Effector CD8-positive, alpha-beta T cell (primary cell): ENCODE data around the gene DPH3.

Experiments
- DNase-seq: peaks from one replicate; lab custom pipeline; 2025; lab: John Stamatoyannopoulos, UW

The DPH3 gene

GRCh38 chr3:16290827-16291196, 26.1 kb upstream of the DPH3 start:
- DNase-seq: no peak

DNA sequence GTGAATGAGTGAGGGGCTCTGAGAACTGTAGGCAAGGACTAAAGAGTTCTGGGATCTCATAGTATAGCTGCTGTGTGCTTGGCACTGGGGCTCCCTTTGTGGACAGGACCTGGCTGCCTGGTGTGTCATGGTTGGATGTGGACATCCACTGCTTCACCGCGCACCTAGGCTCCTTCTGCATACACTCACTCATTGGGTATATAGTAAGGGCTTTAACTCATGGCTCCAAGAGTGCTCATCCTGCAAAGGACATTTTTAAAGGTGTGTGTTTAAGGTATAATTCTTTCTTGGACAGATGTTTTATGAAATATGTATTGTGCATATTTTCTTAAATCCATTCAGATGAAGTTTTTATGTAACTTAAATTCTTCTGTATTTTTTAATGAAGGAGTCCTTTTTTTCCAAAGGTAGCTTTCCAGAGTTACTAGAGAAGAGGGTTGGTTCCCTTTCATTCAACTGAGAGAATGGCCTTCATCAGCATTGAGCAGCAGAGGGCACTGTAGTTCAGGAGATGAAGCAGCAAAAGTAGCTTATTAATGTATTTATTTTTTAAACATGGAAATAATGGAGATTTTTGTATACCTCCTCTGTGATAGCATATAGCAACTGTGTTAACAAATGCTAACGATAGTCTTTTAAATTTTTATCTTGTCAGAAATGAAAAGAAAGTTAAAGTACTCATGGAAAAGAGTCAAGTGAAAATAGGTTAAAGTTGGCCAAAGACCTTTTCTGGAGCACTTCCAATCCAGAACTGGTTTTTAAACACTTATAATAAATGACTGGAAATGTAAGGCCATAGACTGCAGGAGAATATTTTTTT, 25.5 kb upstream of the DPH3 start:
- peak; percentile 21 for DNase-seq

DNA sequence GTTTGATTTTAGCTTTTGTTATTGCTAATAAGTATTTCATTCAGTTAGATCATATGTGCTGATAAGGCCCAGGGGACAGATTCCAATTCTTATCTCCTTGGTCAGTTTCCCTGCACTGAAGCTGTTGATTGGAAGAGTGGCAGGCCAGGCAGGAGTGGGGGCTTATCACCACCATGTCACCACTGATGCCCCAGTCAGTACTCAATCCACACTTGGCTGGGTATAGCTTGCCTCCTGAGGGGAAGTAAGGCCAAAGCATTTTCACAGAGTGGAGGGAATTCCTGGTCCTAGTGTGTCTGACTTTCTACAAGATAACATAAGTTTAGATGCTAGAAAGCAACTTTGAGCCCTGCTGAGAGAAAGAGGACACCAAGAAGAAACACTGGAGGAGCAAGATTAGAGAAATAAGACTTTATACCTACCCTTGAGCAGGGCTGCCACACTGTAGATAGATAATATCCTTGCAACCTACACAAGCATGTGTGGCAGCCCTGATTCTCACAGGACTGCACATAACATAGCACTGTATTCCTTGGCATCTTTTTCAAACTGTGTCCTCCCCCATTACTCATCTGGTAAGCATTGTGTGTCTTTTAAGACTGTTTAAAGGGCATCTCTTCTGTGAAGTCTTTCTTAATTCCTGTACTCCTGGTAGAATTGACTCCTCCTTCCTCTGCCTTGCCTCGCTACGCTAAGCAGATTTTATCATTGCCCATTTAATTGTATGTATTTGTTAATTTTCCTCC, 24.6 kb upstream of the DPH3 start:
- no peak for DNase-seq

- no peak for DNase-seq
These were observed 23.9 kb upstream of the DPH3 start for GRCh38 chr3:16288664-16289063.

DNA sequence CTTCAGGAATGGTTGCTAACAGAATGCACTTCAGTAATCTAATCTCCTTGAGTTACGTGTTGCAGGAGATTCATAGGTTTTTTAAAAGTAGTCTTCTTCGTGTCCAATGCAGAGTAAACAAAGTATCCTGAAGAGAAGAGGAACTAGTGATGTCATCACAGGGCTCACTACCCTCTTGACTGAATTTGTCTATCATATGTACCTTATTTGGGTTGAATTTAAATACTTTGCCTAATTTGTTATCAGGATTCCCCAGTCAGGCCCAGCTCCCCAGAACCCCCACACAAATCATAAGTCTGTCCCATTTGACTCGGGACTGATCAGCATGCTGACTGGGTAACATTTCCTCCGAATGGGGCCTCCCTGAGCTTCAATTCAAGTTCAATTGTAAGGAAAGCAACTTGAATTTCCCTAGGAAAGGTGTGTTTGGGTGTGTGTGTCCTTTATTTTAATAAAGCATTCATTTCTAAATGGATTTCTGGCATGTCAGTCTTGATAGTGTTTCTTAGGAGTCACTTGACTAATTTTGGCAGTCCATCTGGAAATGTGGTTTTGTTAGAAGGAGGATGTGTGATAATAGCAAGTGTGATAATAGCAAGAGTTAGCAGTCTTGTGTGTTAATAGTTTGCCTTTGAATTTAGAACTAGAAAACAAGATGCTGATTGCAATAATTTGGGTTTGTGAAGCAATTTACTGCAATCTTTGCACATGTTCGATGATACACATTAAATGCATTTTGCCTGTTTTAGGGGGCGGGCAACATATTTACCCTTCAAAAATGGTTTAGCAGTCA, 22.2 kb upstream of the DPH3 start:
- no peak for DNase-seq

DNA sequence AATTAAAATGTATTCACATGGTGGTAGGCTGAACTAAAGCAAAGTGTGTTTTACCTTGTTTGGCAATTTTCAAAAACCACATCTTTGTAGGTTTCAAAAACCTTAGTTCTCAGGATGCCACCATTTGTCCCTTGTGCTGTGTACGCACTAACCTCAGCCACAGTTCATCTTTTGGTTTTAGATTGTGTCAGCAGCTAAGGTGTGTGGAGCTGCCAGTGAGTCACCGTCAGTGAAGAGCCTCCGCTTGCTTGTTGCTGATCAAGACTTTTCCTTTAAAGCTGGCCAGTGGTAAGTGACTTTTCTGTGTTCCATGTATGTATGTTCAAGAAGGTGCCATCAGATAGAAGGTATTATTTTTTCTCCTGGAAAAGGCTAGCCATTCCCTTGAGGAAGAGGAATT, 21.4 kb upstream of the DPH3 start:
- DNase-seq: peak; percentile 20

DNA sequence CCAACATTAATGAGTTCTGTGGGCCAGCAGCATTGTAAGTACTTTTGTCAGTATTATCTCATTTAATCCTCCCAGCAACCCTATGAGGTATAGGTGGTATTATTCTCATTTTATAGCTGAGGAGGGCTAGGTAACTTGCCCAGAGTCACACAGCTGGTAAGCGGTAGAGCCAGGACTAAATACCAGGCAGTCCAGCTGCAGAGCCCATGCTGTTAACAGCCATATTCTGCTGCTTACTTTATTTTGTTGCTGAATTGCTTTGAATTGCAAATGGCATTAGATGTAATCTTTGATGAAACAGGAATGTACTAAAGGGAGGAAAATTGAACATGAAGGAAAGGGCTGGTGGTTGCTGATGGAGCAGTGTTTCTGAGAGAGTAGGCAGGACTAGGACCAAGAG, 19.9 kb upstream of the DPH3 start:
- DNase-seq: no peak

- DNase-seq: no peak
These were observed 15.9 kb upstream of the DPH3 start for GRCh38 chr3:16280671-16281070.

- no peak for DNase-seq
These were observed 14.5 kb upstream of the DPH3 start for GRCh38 chr3:16279010-16279801.

DNA sequence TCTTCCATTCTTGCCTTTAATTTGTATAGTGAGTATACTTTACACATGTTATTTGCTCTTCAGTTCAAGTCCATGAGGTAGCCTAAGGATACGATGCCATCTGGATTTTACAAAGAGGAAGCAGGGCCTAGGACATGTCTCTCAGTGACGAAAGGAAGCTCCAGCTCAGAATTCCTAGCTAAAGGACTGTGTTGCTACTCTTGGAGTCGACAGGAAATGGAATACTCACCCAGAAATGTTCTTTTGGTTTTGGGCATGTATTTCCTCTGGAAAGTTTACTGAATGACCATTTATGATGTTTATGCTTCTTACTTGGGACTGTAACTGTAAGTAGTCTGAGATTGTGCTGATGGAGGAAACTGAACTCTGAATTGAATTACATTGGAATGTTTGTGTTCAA, 12.7 kb upstream of the DPH3 start:
- DNase-seq: no peak

GRCh38 chr3:16273867-16274266, 9.1 kb upstream of the DPH3 start:
- no peak for DNase-seq

GRCh38 chr3:16272588-16272987, 7.8 kb upstream of the DPH3 start:
- DNase-seq: no peak

DNA sequence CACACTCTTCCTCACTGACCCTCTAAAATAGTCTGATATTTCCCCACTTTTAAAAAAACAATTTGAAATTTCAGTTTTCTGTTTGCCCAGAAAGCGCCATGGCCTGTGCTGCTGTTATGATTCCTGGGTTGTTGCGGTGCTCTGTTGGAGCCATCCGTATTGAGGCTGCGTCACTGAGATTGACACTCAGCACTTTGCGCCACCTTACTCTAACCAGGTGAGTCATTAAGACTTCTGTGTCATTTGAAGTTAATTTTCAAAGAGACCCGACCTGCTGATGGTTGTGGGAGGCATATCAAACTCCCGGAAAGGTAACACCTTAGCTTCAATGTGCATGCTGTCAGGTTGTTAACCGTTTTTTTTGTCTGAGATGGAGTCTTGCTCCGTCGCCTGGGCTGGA, 6.1 kb upstream of the DPH3 start:
- DNase-seq: no peak

DNA sequence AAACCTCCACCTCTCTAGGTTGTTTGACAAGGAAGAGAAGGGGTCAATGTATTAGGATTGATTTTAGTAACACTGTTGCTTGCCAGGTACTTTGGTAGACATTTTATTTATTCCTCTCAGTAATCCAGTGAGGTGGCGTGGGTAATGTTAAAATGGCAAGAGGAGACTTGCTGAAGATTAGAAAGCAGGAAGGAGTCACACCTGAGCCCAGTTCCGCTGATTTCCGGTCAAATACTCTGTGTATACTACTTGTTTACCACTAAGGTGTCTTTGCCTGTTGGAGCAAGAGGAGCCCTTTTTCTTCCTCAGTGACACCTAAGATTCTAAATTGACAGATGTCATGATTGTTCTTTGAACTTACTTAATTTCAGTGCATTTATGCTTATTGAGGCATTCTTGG, 2.0 kb upstream of the DPH3 start:
- DNase-seq: no peak

- DNase-seq: no peak
These were observed 678 bp upstream of the DPH3 start for GRCh38 chr3:16265455-16265786.

GRCh38 chr3:16264174-16264707, 502 bp downstream of the DPH3 start:
- no peak for DNase-seq

DNA sequence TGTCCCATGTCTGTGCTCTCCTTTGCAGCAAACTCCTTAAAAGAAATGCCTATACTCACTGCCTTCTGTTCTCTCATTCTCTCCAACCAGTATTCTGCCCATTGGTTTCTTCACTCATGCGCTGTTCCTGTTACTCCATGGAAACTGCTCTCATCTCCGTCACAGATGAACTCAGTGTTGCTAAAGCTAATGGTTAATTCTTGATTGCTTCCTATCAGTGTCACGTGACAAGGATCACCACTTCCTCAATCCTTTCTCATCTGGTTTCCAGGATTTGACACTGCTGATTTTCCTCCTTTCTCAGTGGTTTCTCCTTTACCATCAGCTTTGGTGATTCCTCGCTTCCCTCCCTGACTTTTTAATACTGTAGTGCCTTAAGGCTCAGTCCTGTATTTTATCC, 2.6 kb downstream of the DPH3 start:
- DNase-seq: no peak

DNA sequence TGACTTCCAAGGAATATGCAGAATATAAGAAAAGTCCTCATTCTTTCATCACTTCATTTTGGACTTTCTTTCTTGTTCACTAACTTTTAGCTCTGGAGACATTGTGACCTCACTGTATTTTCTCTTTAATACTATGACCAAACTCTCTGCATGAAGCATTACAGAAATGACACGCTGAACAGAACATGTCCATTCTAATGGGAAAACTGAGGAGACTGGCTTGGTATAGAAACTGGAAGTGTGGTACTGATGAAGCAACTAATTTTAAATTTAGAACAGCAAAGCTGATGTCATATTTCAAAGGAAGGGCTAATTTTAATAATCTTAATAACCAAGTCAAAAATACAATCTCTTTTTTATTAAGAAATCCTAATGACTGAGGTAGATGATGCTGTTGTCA, 4.7 kb downstream of the DPH3 start:
- DNase-seq: no peak

DNA sequence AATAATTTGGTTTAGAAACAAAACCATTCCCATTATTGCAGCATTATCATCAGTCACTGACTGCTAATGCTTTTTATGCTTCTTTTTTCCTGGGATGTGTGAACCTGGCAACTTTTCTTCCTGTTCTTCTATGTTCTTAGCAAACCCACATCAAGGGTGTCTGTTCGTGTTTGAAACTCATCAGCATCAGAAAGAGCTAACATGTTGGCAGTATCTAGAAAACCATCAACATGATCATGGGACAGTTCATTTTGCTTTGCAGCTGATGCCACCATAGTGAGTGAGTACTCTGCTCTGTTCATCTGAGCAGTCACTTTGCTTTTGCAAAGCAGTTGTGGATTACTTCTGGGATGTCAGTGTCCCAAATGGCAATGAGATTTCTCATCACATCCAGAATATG, 5.9 kb downstream of the DPH3 start:
- no peak for DNase-seq

DNA sequence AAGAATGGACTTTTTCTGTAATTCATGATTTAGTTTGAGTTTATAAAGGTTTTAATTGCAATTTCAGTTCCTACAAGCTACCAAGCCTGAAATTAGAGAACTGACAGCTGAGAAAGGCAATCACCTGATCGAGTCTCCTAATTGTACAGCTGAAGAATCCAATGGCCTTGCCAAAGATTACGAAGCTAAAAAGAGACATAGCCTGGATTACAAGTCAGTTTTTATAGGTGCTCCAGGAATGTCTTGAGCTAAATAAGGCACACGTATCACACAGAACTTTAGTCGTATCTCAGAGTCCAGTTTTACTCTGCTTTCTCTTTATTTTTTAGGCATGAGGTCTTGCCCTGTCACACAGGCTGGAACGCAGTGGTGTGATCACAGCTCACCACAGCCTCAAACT, 6.6 kb downstream of the DPH3 start:
- DNase-seq: no peak

GRCh38 chr3:16257309-16257708, 7.4 kb downstream of the DPH3 start:
- DNase-seq: no peak

GRCh38 chr3:16255726-16256125, 9.0 kb downstream of the DPH3 start:
- no peak for DNase-seq
